NCI-H1694 (cell line): ENCODE data around the gene CHRNA3.

Experiments used
- DNase-seq: peaks from one replicate; lab custom pipeline; 2025; lab: John Stamatoyannopoulos, UW

The CHRNA3 gene

DNA sequence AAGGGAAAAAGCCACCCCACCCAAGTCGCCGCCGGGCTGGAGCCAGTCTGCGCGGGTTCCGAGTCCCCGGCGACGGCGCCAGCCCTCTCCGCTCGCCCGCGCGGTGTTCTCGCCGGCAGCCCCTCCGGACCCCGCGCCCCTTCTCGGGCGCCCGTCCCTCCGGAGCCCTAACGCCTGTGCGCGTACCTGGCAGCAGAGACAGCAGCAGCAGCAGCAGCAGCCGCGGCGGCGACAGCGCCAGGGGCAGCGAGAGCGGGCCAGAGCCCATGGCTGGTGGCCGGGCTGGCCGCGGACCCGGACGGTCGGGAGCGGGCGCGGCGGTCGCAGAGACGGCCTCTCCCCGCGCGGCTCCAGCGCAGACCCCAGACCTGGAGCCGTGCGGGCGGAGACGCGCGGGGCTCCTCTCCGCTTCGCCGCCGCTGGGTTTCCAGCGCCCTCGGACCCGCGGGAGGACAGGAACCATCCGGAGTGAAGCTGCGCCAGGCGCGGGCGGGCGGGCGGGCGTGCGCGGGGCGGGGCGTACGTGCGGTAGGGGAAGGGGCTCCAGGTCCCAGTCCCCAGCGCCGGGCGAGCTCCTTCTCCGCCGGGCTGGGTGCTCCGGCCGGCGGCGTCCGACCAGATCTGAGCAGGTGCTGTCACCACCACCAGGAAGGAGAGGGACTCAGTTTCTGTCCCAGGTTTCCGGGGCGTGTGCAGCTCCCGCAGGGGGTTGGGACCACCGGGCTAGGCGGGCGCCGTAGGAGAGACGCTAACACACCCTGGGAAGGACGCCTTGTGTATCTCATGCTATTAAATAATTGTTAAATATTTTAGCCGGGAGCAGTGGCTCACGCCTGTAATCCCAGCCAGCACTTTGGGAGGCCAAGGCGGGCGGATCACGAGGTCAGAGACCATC is at the start of gene CHRNA3:
Gene CHRNA3 (minus strand): TSS at position 470 of the 895 bp plus-strand sequence. CDS start 202 bp downstream, at position 268.
- DNase-seq, result no peak

DNA sequence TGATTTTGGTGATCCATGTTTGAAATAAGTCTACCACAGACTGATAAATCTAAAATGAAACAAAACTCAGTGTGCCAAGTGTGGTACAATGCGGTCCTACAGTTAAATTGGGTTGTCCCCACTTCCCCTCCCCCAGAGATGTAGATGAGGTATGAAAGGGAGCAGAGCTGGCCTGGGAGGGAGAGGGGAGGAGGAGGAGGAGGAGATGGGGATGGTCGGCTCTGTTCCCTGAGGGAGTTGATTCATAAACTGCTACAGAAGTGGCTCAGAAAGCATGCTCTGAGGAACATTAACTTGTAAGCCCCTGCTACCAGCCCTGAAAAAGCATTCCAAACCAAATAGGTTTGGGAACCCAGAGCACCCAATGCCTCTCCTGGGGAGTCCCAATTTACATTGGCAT is 48.2 kb upstream of the CHRNA3 start:
- no peak for DNase-seq

DNA sequence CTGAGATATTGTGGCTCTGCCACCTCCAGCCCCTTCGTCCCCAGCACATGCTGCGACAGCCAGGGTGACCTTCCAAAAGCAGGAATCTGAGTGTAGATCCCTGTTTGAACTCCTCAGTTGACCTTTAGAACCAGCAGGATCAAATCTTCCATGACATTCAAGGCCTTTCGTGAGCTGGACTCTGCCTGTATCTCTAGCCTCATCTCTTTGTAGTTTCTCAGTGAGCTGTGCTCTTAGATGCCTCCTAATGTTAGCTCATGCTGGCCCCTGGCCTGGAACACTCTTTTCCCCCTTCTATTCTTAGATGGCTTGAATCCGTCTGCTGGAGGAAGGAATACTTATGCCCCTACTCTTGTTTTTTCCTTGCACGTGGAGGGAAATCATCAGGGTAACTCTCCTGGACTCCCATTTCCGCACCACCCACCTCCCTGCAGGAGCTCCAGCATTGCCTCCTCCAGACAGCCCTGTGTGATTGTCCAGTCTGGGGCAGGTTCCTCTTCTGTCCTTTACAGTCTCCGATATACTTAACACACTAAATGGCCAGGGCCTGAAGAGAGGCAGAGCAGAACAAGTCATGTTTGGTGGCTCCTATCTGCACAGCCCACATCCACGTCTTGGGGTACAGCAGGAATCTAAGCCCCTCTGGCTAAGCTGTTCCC is 46.9 kb upstream of the CHRNA3 start:
- DNase-seq, result no peak

DNA sequence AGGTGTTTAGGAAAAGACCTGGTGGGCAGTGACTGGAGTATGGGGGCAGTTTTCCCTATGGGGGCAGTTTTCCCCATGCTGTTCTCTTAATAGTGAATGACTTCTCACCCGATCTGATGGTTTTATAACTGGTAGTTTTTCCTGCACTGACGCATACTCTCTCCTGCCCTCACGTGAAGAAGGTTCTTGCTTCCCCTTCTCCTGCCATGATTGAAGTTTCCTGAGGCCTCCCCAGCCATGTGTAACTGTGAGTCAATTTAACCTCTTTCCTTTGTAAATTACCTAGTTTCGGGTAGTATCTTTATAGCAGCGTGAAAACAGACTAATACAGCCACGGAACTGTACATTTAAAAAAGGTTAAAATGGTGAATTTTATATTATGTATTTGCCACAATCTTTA is 45.2 kb upstream of the CHRNA3 start:
- DNase-seq, result no peak

DNA sequence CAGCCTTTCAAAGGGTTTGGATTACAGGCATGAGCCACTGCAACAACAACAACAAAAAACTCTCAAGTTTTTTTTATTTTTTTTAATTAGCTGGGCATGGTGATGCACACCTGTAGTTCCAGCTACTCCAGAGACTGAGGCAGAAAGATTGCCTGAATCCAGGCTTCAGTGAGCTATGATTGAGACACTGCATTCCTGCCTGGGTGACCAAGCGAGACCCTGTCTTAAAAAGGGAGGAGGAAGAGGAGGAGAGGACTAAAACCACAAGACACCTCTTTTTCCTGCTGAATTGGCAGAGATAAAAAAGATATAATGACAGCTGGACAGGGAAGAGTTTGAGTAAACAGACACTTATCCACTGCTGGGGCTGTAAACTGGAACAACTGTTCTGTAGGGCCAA is 42.9 kb upstream of the CHRNA3 start:
- DNase-seq, result no peak

- DNase-seq, result no peak
Observed at GRCh38 chr15:78662028-78662427, 41.2 kb upstream of the CHRNA3 start.

DNA sequence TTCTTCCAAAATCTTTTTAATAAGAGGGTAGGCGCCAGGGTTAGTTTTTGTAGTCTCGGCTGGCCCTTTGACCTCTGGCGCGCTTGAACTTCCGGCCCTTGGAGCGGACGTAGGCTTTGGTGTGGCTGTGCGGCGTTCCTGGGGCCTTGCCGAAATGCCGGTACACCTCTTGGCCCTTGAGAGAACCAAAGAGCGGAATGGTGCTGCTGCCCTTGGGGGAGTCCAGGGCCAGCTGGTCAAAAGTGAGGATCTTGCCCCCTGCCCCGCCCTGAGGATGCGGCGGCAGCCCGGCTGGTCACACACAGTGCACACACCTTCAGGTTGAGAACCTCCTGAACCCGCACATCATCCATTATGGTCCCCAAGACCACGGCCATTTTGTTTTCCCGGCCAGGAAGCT is 40.2 kb upstream of the CHRNA3 start:
- no peak for DNase-seq

- no peak for DNase-seq
Observed at GRCh38 chr15:78660584-78660983, 39.8 kb upstream of the CHRNA3 start.

DNA sequence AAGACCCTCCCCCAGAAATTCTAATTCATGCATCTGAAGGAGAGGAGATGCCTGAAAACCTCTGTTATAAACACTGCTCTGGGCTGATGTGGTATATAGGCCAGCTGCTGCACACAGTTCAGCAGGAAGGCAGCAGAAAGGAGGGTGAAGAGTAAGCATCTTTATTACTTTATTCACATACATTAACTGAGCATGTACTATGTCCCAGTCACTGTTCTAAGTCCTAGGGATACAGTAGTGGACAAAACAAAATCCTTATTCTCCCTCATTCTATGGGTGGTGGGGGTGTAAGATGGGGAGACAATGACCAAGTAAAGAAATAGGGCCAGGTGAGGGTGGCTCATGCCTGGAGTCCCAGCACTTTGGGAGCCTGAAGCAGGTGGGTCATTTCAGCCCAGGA is 38.0 kb upstream of the CHRNA3 start:
- no peak for DNase-seq

DNA sequence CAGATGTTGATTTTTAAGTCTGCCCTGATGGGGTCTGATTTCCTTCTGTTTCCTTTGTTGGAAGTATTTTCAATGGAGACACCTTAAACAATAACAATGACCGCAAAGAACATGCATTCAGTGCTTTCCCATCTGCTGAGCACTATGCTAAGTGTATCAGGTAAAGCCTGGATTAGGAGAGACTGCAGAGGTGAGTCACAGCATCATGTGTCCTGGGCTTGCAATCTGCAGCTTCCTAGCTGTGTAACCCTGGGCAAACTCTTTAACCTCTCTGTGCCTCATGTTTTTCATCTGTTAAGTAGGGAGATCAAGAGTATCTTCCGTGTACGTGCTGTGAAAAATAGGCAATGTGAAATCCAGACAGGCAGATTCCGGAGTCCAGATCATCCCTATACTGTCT is 33.5 kb upstream of the CHRNA3 start:
- no peak for DNase-seq

DNA sequence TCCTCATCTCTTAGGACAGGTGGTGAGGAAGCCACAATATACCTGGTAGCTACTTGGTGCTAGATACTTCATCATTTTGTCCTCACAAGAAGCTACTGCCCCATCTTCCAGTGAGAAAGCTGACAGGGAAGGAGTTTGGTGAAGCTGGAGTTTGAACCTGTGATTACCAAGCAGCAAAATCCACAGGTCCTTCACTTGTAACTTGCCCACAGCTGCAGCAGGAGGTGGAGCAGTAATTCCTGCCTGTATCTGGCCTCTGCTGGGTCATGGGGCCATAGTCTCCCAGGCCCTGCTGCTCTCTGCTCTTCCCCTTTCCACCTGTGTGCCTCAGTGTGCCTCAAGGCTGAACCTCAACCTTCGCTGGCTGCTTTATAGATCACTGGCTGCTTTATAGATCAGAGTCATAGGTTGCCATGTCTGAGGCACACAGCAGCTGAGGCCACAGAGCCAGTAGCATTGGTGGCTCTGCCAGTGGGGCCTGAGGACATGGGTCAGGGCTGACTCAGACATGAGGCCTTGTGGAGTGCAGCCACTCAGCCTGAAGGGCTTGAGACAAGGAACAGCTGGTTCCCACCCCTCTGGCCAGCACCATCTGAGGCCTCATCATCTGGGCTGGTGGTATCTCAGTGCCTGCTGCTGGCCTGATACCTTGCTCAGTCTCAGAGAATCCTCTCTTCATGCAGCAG is 31.3 kb upstream of the CHRNA3 start:
- no peak for DNase-seq

- DNase-seq, result no peak
Observed at GRCh38 chr15:78651007-78651406, 30.2 kb upstream of the CHRNA3 start.

DNA sequence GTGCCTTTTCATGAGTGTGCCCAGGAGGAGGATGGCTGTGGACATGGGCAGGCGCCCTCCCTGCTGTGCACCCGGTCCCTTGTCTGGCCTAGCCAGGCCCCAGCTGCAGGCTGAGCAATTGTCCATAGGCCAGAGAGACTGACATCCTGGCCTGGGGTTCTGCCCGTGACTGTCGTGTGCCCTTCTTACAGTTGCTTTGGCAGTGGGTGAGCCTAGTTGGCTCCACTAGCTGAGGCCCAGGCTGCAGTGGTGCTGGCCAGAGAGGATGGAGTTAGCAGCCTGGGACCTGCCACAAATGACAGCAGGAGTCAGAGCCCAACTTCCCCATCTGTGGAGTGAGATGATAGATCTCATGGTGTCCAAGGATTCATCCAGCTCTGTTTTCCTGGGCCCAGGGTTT is 29.2 kb upstream of the CHRNA3 start:
- no peak for DNase-seq

GRCh38 chr15:78645009-78645408 is 24.2 kb upstream of the CHRNA3 start:
- no peak for DNase-seq

GRCh38 chr15:78642331-78642730 is 21.5 kb upstream of the CHRNA3 start:
- peak; percentile 25 for DNase-seq

- DNase-seq, result peak; percentile 12
Observed at GRCh38 chr15:78641749-78642275, 21.0 kb upstream of the CHRNA3 start.

- no peak for DNase-seq
Observed at GRCh38 chr15:78641102-78641748, 20.4 kb upstream of the CHRNA3 start, which contains the start of gene CHRNB4. Gene CHRNB4 (minus strand): TSS chr15:78641210. CDS start chr15:78641133, 77 bp downstream.

GRCh38 chr15:78640527-78641101 is 19.8 kb upstream of the CHRNA3 start:
- DNase-seq, result no peak

GRCh38 chr15:78638658-78639314 is 18.0 kb upstream of the CHRNA3 start:
- peak; percentile 85 for DNase-seq

DNA sequence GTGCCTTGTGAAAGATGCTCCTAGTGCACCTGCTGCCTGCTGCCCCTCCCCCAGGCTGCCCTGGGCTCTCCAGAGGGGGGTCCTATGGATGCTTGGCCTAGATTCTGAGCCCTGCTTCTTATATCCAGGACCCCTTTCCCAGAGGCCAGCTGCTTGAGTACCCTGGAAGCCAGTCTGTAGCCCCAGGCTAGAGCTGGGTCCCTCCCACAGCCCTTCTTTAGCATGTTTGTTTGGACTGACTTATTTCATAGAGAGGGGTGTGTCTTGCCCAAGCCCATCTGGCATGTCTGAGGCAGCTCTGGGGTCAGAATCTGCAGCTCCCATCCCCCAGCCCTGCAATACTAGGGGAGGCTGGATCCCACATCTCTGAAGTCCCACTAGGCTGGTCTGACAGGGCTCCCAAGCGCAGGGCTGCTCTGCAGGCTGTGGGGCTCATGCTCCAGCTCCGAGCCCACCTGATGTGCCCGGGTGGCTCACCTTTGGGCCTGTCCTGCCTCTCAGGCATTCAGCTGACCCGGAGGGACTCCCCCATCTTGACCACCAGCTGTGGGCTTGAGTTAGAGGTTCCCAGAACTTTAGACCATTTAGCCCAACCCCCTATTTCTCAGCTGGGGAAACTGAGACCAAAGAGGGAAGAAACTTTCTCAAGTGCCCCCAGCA is 17.1 kb upstream of the CHRNA3 start:
- DNase-seq, result no peak
